HCT116 (cell line): ENCODE results near the gene PAFAH1B1. TPM values are rescaled to one million over a fixed set of nuclear protein-coding genes. Genes with fewer than 3 reads are reported as not detected.

Source experiments
- ATAC-seq: fragments of 200-7000 bp; cut with Tn5 transposase; 2 replicates; pipeline ENCODE4 v1.9.1; 2020; ENCODE audit warnings: mild to moderate bottlenecking, moderate library complexity
- BruUV-seq: library from RNA; stranded (reverse); fragments of 400-500 nt; replicated peaks from 2 replicates; lab custom pipeline; 2021; lab: Mats Ljungman, UMichigan
- CTCF ChIA-PET: fragments of 300-600 bp; sonication (Branson Sonifier 250); formaldehyde crosslinking; loops from one replicate; lab custom pipeline; 2021; ENCODE audit warnings: antibody characterized with exemption; lab: Charles Lee
- POLR2A ChIA-PET: fragments of 300-600, 350-600 bp; sonication (Branson Sonifier 250); formaldehyde crosslinking; loops from one replicate; lab custom pipeline; 2021; ENCODE audit warnings: antibody characterized with exemption; lab: Charles Lee
- RAD21 ChIA-PET, 2 experiments: fragments of 300-600 bp; sonication (Branson Sonifier 250); formaldehyde crosslinking; loops; one replicate each; lab custom pipeline; 2023; ENCODE audit warnings: low total read pairs in 2 of 2; ENCODE audit not compliant: uncharacterized antibody in 2 of 2, unreplicated experiment in 2 of 2, low non-redundant PET in 1 of 2; lab: Charles Lee
- DNase-seq: peaks from one replicate; pipeline ENCODE4 v3.0.0-alpha.2; 2010; ENCODE audit warnings: low read depth, low spot score
- H2AFZ ChIP-seq: fragments of 200-600 bp; shearing (Covaris generic), sonication (generic); 2 replicates; pipeline ENCODE4 v1.6.1; 2017; ENCODE audit warnings: low read depth, mixed run types, mixed read lengths, antibody characterized with exemption, low read length; ENCODE audit not compliant: poor library complexity, severe bottlenecking
- H3K27ac ChIP-seq: 2 replicates; pipeline ENCODE4 v1.5.1; 2012; ENCODE audit warnings: low read depth, low read length
- H3K27me3 ChIP-seq: fragments of 200-600 bp; sonication (generic); 2 replicates; pipeline ENCODE4 v1.6.1; 2016; ENCODE audit warnings: mixed run types, low read length, mixed read lengths; ENCODE audit not compliant: insufficient read depth
- H3K36me3 ChIP-seq, 2 experiments: fragments of 200-500 bp in 1 of 2; fragments of 200-600 bp in 1 of 2; sonication (Bioruptor generic) in 1 of 2; sonication (generic) in 1 of 2; 2 replicates each; pipeline versions ENCODE4 v1.5.1 to v1.6.1; 2014 to 2016; ENCODE audit warnings: low read length in 2 of 2, inconsistent platforms in 1 of 2, mixed read lengths in 1 of 2, mixed run types in 1 of 2; ENCODE audit not compliant: insufficient read depth in 2 of 2, control insufficient read depth in 1 of 2
- H3K4me1 ChIP-seq, 2 experiments: fragments of 200-600 bp in 1 of 2; sonication (generic) in 1 of 2; 2 replicates each; pipeline versions ENCODE4 v1.5.1 to v1.6.1; 2012 to 2017; ENCODE audit warnings: low read length in 2 of 2, inconsistent platforms in 1 of 2, mild to moderate bottlenecking in 1 of 2, mixed read lengths in 1 of 2, mixed run types in 1 of 2, moderate library complexity in 1 of 2; ENCODE audit not compliant: insufficient read depth in 2 of 2, control insufficient read depth in 1 of 2
- H3K4me2 ChIP-seq: fragments of 200-600 bp; sonication (generic); 2 replicates; pipeline ENCODE4 v1.6.1; 2017; ENCODE audit warnings: mixed run types, low read length, mixed read lengths
- H3K4me3 ChIP-seq, 2 experiments: fragments of 200-600 bp in 1 of 2; sonication (generic) in 1 of 2; replicated peaks in 1 of 2; 2 replicates each; pipeline ENCODE4 v1.5.1; 2011 to 2016; ENCODE audit warnings: low read length in 2 of 2, control low read depth in 1 of 2, low read depth in 1 of 2, mild to moderate bottlenecking in 1 of 2, mixed read lengths in 1 of 2, mixed run types in 1 of 2
- H3K79me2 ChIP-seq: fragments of 200-600 bp; sonication (generic); 2 replicates; pipeline ENCODE4 v1.6.1; 2017; ENCODE audit warnings: mild to moderate bottlenecking, mixed run types, low read length, moderate library complexity, mixed read lengths; ENCODE audit not compliant: insufficient read depth
- H3K9ac ChIP-seq: fragments of 200-600 bp; sonication (generic); 2 replicates; pipeline ENCODE4 v1.6.1; 2016; ENCODE audit warnings: low read length, mixed read lengths
- H3K9me2 ChIP-seq: fragments of 200-600 bp; sonication (generic), shearing (Covaris generic); 2 replicates; pipeline ENCODE4 v1.6.1; 2017; ENCODE audit warnings: mixed run types, mild to moderate bottlenecking, moderate library complexity; ENCODE audit not compliant: insufficient read depth
- H3K9me3 ChIP-seq, 2 experiments: fragments of 200-500 bp in 1 of 2; fragments of 200-600 bp in 1 of 2; sonication (Bioruptor generic) in 1 of 2; sonication (generic) in 1 of 2; 2 replicates each; pipeline ENCODE4 v1.6.1; 2014 to 2017; ENCODE audit warnings: low read length in 2 of 2, mixed read lengths in 2 of 2, inconsistent platforms in 1 of 2, low read depth in 1 of 2, mild to moderate bottlenecking in 1 of 2, mixed run types in 1 of 2, moderate library complexity in 1 of 2; ENCODE audit not compliant: control insufficient read depth in 1 of 2, insufficient read depth in 1 of 2
- H4K20me1 ChIP-seq: fragments of 200-600 bp; sonication (generic), shearing (Covaris generic); 2 replicates; pipeline ENCODE4 v1.6.1; 2017; ENCODE audit warnings: mixed run types, mild to moderate bottlenecking, moderate library complexity; ENCODE audit not compliant: insufficient read depth
- CEBPB ChIP-seq: IDR thresholded peaks from 2 replicates; pipeline ENCODE4 v1.6.1; 2012; ENCODE audit warnings: low read depth
- EGR1 ChIP-seq: IDR thresholded peaks from 2 replicates; pipeline ENCODE4 v1.6.1; 2012; ENCODE audit warnings: low read depth
- ELF1 ChIP-seq: IDR thresholded peaks from 2 replicates; pipeline ENCODE4 v1.6.1; 2012; ENCODE audit warnings: low read depth, borderline replicate concordance
- EZH2 ChIP-seq: fragments of 200-600 bp; sonication (generic); IDR thresholded peaks from 2 replicates; pipeline ENCODE4 v1.6.1; 2017; ENCODE audit warnings: antibody characterized with exemption, mixed run types
- FOSL1 ChIP-seq: IDR thresholded peaks from 2 replicates; pipeline ENCODE4 v1.6.1; 2012; ENCODE audit warnings: low read depth
- POLR2AphosphoS5 ChIP-seq: IDR thresholded peaks from 2 replicates; pipeline ENCODE4 v1.6.1; 2011; ENCODE audit warnings: mild to moderate bottlenecking, low read depth, low read length, moderate library complexity
- RAD21 ChIP-seq: IDR thresholded peaks from 2 replicates; pipeline ENCODE4 v1.6.1; 2012; ENCODE audit warnings: low read depth, mild to moderate bottlenecking
- SIN3A ChIP-seq: IDR thresholded peaks from 2 replicates; pipeline ENCODE4 v1.6.1; 2012; ENCODE audit warnings: low read depth
- SP1 ChIP-seq: IDR thresholded peaks from 2 replicates; pipeline ENCODE4 v1.6.1; 2012; ENCODE audit warnings: low read depth
- SRF ChIP-seq: IDR thresholded peaks from 2 replicates; pipeline ENCODE4 v1.6.1; 2012; ENCODE audit warnings: low read depth
- ZNF274 ChIP-seq: fragments of 200-500 bp; sonication (Bioruptor generic); IDR thresholded peaks from 2 replicates; pipeline ENCODE4 v1.6.1; 2014; ENCODE audit warnings: mild to moderate bottlenecking, low read depth, low read length, inconsistent platforms
- intact Hi-C: fragments of 100-400 bp; cut with micrococcal nuclease; formaldehyde crosslinking; loops from 2 replicates; pipeline ENCODE4 v1.10.0; 2022
- total RNA-seq: library from RNA; stranded (reverse); gene quantifications from one replicate; pipeline ENCODE4 v1.2.1, GENCODE V29; 2021; ENCODE audit not compliant: unreplicated experiment
- TF ChIP-seq, protein P1 (sequence below): IDR thresholded peaks from 2 replicates; pipeline ENCODE4 v1.6.1; 2011; ENCODE audit warnings: mild to moderate bottlenecking, low read length, moderate library complexity; ENCODE audit not compliant: insufficient replicate concordance; ENCODE audit errors: extremely low read depth
- TF ChIP-seq, protein P2 (sequence below): IDR thresholded peaks from 2 replicates; pipeline ENCODE4 v1.6.1; 2012
- TF ChIP-seq, protein P3 (sequence below): IDR thresholded peaks from 2 replicates; pipeline ENCODE4 v1.6.1; 2012; ENCODE audit warnings: low read depth

Gene PAFAH1B1
- total RNA-seq, 1 experiment from 2014 or later = 113 TPM

DNA sequence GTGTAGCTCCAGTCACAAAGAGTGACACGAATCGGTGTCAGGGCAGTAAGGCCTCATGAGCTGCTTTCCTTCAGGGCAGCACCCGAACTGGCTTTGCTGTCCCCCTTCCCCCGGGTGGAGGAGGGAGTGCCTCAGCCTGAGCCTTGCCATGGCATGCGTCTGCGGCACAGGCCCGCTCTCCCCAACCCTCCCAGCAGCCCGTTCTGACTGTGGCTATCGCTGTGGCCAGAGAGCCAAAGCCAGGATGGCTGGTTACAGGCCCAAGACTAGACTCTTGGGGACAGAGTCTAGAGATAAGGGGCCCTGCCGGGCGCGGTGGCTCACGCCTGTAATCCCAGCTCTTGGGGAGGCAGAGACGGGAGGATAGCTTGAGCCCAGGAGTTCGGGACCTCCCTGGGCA is 92.2 kb downstream of the PAFAH1B1 start:
- Histone ChIP-seq H3K4me1 (no peaks in the 10 kb centered on the region), H3K9ac (no peak overlapping the region), H3K36me3 (peaks cover 22 to 34% of the 10 kb centered on the region in 2 experiments), H3K27me3 (no peaks in the 10 kb centered on the region), H3K79me2 (no peaks in the 10 kb centered on the region), H2AFZ (no peak overlapping the region), H3K9me2 (no peaks in the 10 kb centered on the region), H4K20me1 (peaks cover 6% of the 10 kb centered on the region), H3K27ac (no peak overlapping the region), H3K4me3 (no peak overlapping the region), H3K4me2 (no peak overlapping the region), H3K9me3 (no peaks in the 10 kb centered on the region)
- CTCF ChIA-PET = no interaction called here
- POLR2A ChIA-PET = no interaction called here
- TF ChIP-seq RAD21 (no peak), SP1 (no peak), EGR1 (no peak), SIN3A (no peak), ZNF274 (no peak), POLR2AphosphoS5 (no peak; the same call in 1 of the 2 replicates), SRF (no peak), EZH2 (no peak), CEBPB (no peak), FOSL1 (no peak), ELF1 (no peak)
- TF ChIP-seq, protein P1, sequence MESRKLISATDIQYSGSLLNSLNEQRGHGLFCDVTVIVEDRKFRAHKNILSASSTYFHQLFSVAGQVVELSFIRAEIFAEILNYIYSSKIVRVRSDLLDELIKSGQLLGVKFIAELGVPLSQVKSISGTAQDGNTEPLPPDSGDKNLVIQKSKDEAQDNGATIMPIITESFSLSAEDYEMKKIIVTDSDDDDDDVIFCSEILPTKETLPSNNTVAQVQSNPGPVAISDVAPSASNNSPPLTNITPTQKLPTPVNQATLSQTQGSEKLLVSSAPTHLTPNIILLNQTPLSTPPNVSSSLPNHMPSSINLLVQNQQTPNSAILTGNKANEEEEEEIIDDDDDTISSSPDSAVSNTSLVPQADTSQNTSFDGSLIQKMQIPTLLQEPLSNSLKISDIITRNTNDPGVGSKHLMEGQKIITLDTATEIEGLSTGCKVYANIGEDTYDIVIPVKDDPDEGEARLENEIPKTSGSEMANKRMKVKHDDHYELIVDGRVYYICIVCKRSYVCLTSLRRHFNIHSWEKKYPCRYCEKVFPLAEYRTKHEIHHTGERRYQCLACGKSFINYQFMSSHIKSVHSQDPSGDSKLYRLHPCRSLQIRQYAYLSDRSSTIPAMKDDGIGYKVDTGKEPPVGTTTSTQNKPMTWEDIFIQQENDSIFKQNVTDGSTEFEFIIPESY = no peak
- TF ChIP-seq, protein P2, sequence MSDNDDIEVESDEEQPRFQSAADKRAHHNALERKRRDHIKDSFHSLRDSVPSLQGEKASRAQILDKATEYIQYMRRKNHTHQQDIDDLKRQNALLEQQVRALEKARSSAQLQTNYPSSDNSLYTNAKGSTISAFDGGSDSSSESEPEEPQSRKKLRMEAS = no peak
- TF ChIP-seq, protein P3, sequence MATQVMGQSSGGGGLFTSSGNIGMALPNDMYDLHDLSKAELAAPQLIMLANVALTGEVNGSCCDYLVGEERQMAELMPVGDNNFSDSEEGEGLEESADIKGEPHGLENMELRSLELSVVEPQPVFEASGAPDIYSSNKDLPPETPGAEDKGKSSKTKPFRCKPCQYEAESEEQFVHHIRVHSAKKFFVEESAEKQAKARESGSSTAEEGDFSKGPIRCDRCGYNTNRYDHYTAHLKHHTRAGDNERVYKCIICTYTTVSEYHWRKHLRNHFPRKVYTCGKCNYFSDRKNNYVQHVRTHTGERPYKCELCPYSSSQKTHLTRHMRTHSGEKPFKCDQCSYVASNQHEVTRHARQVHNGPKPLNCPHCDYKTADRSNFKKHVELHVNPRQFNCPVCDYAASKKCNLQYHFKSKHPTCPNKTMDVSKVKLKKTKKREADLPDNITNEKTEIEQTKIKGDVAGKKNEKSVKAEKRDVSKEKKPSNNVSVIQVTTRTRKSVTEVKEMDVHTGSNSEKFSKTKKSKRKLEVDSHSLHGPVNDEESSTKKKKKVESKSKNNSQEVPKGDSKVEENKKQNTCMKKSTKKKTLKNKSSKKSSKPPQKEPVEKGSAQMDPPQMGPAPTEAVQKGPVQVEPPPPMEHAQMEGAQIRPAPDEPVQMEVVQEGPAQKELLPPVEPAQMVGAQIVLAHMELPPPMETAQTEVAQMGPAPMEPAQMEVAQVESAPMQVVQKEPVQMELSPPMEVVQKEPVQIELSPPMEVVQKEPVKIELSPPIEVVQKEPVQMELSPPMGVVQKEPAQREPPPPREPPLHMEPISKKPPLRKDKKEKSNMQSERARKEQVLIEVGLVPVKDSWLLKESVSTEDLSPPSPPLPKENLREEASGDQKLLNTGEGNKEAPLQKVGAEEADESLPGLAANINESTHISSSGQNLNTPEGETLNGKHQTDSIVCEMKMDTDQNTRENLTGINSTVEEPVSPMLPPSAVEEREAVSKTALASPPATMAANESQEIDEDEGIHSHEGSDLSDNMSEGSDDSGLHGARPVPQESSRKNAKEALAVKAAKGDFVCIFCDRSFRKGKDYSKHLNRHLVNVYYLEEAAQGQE = no peak
- ATAC-seq (no peak), DNase-seq (no peak)
- intact Hi-C loops = no loop called here
- RAD21 ChIA-PET = interaction anchor here in 1 of 2 experiments (0.6 kb wide), 1 partner anchor 34 kb away, joined by 4 read pairs; no protein-coding TSS in a partner anchor
- BruUV-seq = no TSS peak
